Stimulated activated CD8-positive, alpha-beta memory T cell treated with anti-CD3 and anti-CD28 coated beads, Interleukin-15, amount 100 ng/mL, for 1 hour (primary cell): ENCODE measurements around the gene PUS3.
"Not testable (repeated sequence)": the region's sequence is repeated elsewhere in the genome, so short reads cannot be mapped to it uniquely, and the experiment has no call there.

Experiments
- DNase-seq: peaks from one replicate; pipeline ENCODE4 v3.0.0-alpha.2; 2020; ENCODE audit warnings: low read depth

Gene PUS3

DNA sequence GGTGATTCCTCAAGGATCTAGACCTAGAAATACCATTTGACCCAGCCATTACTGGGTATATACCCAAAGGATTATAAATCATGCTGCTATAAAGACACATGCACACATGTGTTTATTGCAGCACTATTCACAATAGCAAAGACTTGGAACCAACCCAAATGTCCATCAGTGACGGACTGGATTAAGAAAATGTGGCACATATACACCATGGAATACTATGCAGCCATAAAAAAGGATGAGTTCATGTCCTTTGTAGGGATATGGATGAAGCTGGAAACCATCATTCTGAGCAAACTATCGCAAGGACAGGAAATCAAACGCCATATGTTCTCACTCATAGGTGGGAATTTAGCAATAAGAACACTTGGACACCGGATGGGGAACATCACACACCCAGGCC lies 37.7 kb downstream of the PUS3 start:
- not testable (repeated sequence) for DNase-seq

GRCh38 chr11:125862786-125863185 lies 40.2 kb downstream of the PUS3 start:
- not testable (repeated sequence) for DNase-seq

GRCh38 chr11:125857670-125858069 lies 45.3 kb downstream of the PUS3 start:
- not testable (repeated sequence) for DNase-seq

- no peak for DNase-seq
These were observed 56.8 kb downstream of the PUS3 start for GRCh38 chr11:125846188-125846587.
